Pancreas (tissue), 10 donors: ENCODE measurements around the gene SERGEF. TPM values are rescaled to one million over a fixed set of nuclear protein-coding genes. Genes with fewer than 3 reads are reported as not detected.

Experiments
- ATAC-seq, 4 donors: fragments of 200-7000 bp; cut with Tn5 transposase; one replicate each; pipeline versions ENCODE4 v1.8.0 to v1.9.1; 2020; ENCODE audit warnings: mild to moderate bottlenecking in 4 of 4, moderate library complexity in 4 of 4
- DNase-seq, 6 donors: peaks; one replicate each; pipeline ENCODE4 v3.0.0-alpha.2; 2020
- FAIRE-seq: peaks from 2 replicates; lab custom pipeline; 2012; peaks lifted over from hg19 to GRCh38; lab: Jason Lieb, UNC
- H3K27ac ChIP-seq, 4 donors: fragments of 200-600 bp; sonication (generic); 1 replicate in 3 of 4; 2 replicates in 1 of 4; pipeline versions ENCODE4 v1.5.0 to v1.8.0; 2020
- H3K27me3 ChIP-seq, 4 donors: fragments of 200-600 bp; one replicate each; pipeline ENCODE4 v1.8.0; 2021
- H3K36me3 ChIP-seq, 3 donors: fragments of 200-600 bp; sonication (generic) in 1 of 3; one replicate each; pipeline versions ENCODE4 v1.5.0 to v1.8.0; 2020 to 2021
- H3K4me1 ChIP-seq, 3 donors: fragments of 200-600 bp; one replicate each; pipeline ENCODE4 v1.8.0; 2021
- H3K4me3 ChIP-seq, 4 donors: fragments of 200-600 bp; sonication (generic) in 2 of 4; one replicate each; pipeline versions ENCODE4 v1.5.0 to v1.8.0; 2020 to 2021
- H3K9me3 ChIP-seq, 4 donors: fragments of 200-600 bp; one replicate each; pipeline ENCODE4 v1.8.0; 2021
- WGBS, 2 donors: extraction: QIAGEN DNeasy Blood & Tissue Kit; methylation state at CpG; one replicate each; pipeline ENCODE4 v1.1.7; 2013; 5-methylcytosine and 5-hydroxymethylcytosine counted together
- intact Hi-C, 3 donors: fragments of 100-400 bp; cut with DNase I; formaldehyde crosslinking; loops; one replicate each; pipeline versions ENCODE4 v1.11.1 to v1.14.2; 2022
- polyA plus RNA-seq, 2 donors: library from polyadenylated mRNA; stranded (reverse); fragments of 200-250 nt; gene quantifications; one replicate each; pipeline ENCODE4 v1.2.3, GENCODE V29; 2013
- total RNA-seq, 6 donors: library from RNA; stranded (reverse); fragmentation: NEBNext Ultra II Directional in 4 of 6; extraction: Animal tissue kit (Norgen Biotek cat#: 25700) in 4 of 6; gene quantifications; one replicate each; pipeline versions ENCODE4 v1.2.1 to v1.2.4, GENCODE V29; 2021 to 2023
- TF ChIP-seq, protein P1 (sequence below), 4 donors: fragments of 200-600 bp; sonication (generic) in 3 of 4; IDR thresholded peaks; one replicate each; pipeline versions ENCODE4 v1.5.0 to v1.8.0; 2021; ENCODE audit warnings: antibody characterized with exemption in 4 of 4
- donor health status: healthy with polysubstance abuse.
- donor health status: DM: no; HTN: no; CAD: no; lungs with moderate emphysema.
- donor health status: DM: no; HTN: no; CAD: no.
- donor health status: control.
- donor health status: control.
- donor health status: Bipolar disorder and iron deficiency.
- donor health status: DM: yes; HTN: yes; CAD: no.
- donor health status: DM: no; HTN: no; CAD: no.
- donor health status: DM: no; HTN: no; CAD: no.
- donor health status: DM: yes; HTN: yes; CAD: no.

The SERGEF gene
- total and polyA plus RNA-seq, 8 donors: 17.8 to 101 (median 24.5) TPM

DNA sequence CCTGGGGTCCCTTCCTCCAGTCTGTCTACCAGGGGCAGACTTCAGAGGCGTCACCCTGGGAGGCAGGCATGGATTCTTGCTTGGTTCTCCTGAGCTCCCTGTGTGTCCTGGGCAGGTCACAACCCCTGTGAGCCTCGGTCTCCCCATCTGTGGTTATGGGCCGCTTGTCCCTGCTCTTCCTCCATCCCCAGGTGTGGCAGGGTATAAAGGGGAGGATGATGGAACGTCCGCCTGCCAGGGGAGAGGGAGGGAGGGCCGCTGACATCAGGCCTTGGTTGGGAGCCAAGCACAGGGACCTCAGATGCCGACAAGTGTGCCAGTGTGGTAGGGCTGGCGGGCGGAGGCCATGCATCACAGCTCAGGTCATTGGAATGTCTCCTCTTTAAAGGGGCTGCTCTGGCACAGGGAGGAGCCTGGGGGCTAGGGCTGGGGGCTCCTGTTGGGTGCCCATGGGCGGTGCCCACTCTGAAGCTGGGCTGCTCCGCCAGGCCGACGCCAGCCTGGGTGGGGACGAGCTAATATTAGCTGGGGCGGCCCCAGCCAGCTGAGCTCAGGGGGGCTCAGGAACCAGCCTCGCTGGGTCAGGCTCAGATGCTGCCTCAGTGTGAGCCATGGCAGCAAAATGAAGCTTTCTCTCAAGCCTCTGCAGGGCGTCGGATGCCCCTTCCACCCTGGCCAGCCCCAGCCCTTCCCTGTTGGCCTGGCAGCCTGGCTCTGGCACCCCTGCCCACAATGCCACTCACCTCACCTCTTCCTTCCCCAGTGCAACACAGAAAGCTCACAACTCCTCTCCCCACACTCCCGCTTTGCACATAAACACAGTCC, 265.5 kb downstream of the SERGEF start:
- intact Hi-C loops: no loop called here
- no peaks in the 10 kb centered on the region for H3K27me3 ChIP-seq

DNA sequence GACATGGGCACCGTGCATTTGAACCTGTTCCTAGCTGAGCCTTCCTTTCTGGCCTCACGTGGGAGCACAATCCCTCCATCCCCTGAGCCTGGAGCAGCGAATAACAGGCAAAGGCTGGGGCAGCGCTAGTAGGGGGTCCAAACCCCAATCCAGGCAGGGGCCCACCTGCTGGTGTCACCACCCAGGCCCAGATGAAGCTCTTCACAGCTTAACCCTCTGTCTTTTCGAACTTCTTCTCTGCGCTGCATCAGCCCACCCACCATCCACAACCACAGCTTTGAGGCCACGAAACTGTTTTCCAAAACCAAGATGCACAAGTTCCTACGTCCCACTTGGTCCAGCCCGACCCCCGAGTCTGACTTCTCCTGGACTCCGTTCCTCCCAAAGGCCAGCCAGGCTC, 266.8 kb downstream of the SERGEF start:
- WGBS, 2 donors: 59 to 73% methylated on average over 11 of the region's 11 CpGs
- Histone ChIP-seq H3K9me3 (no peaks in the 10 kb centered on the region), H3K27me3 (no peaks in the 10 kb centered on the region), H3K36me3 (no peaks in the 10 kb centered on the region), H3K4me3 (no peak overlapping the region), H3K27ac (no peak overlapping the region), H3K4me1 (no peaks in the 10 kb centered on the region)
- DNase-seq: no peak
- FAIRE-seq: no peak
- intact Hi-C loops: no loop called here
- no peak for ATAC-seq
- TF ChIP-seq, protein P1, sequence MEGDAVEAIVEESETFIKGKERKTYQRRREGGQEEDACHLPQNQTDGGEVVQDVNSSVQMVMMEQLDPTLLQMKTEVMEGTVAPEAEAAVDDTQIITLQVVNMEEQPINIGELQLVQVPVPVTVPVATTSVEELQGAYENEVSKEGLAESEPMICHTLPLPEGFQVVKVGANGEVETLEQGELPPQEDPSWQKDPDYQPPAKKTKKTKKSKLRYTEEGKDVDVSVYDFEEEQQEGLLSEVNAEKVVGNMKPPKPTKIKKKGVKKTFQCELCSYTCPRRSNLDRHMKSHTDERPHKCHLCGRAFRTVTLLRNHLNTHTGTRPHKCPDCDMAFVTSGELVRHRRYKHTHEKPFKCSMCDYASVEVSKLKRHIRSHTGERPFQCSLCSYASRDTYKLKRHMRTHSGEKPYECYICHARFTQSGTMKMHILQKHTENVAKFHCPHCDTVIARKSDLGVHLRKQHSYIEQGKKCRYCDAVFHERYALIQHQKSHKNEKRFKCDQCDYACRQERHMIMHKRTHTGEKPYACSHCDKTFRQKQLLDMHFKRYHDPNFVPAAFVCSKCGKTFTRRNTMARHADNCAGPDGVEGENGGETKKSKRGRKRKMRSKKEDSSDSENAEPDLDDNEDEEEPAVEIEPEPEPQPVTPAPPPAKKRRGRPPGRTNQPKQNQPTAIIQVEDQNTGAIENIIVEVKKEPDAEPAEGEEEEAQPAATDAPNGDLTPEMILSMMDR (IDR thresholded peaks at IDR 0.05): no peak

More for the DNA sequence above, 265.5 kb downstream of the SERGEF start:
- ATAC-seq (no peak), DNase-seq (no peak), FAIRE-seq (no peak)
- Histone ChIP-seq H3K4me1 (no peaks in the 10 kb centered on the region), H3K4me3 (no peak overlapping the region), H3K9me3 (no peaks in the 10 kb centered on the region), H3K27ac (no peak overlapping the region), H3K36me3 (no peaks in the 10 kb centered on the region)
- 67 to 80% methylated on average over 17 to 19 of the region's 19 CpGs for WGBS, 2 donors
- TF ChIP-seq, protein P1 (IDR thresholded peaks at IDR 0.05): no peak

DNA sequence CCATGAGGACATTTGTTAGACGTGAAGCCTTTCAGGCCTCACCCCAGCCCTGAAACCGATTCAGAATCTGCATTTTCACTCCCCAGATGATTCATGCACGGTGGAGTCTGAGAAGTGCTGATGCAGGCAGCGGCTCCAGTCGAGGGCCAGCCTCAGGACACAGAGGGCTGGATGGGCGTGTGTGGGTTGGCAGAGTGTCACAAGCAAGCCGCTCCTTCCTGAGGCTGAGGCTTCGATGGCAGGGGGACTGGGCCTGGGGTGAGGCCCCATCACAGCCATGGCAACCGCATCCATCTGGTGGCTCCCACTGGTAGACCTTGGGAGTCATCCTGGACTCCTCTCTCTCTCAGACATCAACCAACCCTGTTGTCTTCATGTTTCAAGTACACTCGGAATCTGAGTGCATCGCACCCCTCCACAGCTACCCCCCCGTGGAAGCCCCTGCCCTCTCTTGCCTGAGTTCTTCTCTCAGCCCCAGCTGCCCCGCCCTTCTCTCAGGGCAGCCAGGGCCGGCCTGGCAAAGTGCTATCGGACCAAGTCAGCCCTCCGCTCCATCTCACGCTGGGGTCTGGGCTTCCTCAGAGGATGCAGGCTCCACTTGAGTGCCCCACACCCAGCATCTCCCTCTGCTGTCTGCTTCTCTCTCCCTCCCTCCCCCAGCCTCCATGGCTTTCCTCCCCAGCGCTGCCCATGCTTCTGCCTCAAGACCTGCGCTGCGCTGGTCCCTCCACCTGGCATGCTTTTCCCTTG, 267.6 kb downstream of the SERGEF start:
- no peak for FAIRE-seq
- intact Hi-C loops: no loop called here
- Histone ChIP-seq H3K4me3 (no peak overlapping the region), H3K27me3 (no peaks in the 10 kb centered on the region), H3K9me3 (no peaks in the 10 kb centered on the region), H3K36me3 (no peaks in the 10 kb centered on the region), H3K4me1 (no peaks in the 10 kb centered on the region), H3K27ac (no peak overlapping the region)
- DNase-seq: no peak
- WGBS, 2 donors: 73 to 76% methylated on average over 20 of the region's 20 CpGs
- TF ChIP-seq, protein P1 (IDR thresholded peaks at IDR 0.05): no peak
- ATAC-seq: no peak

DNA sequence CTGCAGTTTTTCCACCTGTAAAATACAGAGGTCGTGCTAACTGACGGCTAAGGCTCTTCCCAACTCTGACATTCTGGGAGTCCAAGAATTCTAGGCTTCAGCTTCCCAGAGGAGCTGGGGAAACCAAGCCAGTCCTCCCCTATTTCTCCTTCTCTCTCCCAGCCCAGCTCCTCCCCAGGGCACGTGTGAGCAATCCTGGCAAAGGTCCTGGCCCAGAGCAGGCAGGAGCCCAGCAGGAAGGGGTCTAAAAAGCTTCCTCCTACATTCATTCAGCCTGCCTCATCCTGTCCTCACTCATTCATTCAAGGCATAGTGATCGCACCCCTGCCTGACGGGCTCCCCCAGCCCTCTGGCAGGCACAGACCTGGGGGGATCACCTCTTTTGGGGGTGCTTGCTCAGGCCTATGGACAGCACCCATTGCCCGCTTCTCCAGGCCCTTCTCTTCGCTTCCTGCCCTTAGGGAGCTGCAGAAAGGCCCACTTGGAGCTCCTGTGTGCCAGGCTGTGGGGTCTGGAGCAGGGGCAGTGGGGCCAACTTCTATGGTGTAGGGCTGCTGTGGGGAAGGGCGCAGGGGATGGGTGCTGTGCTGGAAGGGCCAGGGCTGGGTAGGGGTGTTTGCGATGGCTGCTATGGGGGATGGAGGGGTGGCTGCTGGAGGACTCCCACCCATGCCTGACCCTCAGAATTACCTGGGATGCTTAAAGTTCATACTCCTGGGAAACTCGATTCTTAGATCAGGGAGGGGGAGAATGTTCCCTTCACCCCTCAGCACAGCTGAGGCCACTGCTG, 268.5 kb downstream of the SERGEF start:
- TF ChIP-seq, protein P1 (IDR thresholded peaks at IDR 0.05): no peak
- H3K4me1 ChIP-seq: no peaks in the 10 kb centered on the region
- intact Hi-C loops: no loop called here

More for the DNA sequence above, 268.5 kb downstream of the SERGEF start:
- DNase-seq (peak in 1 of 6 donors; percentile 21), FAIRE-seq (no peak), ATAC-seq (no peak)
- Histone ChIP-seq H3K27me3 (no peaks in the 10 kb centered on the region), H3K4me3 (no peak overlapping the region), H3K27ac (no peak overlapping the region), H3K36me3 (no peaks in the 10 kb centered on the region), H3K9me3 (no peaks in the 10 kb centered on the region)
- WGBS, 2 donors: 66 to 70% methylated on average over 10 of the region's 10 CpGs
